SK-N-SH (cell line): ENCODE results near the gene FRMD4B.

Source experiments
- CHD2 ChIP-seq: fragments of 150-350 bp; IDR thresholded peaks from 2 replicates; pipeline ENCODE4 v1.6.1; 2018; ENCODE audit warnings: low read length; ENCODE audit not compliant: partially characterized antibody
- CTCF ChIP-seq: fragments of 200-600 bp; sonication (generic); IDR thresholded peaks from 2 replicates; pipeline ENCODE4 v1.6.1; 2017; ENCODE audit warnings: antibody characterized with exemption, mild to moderate bottlenecking, moderate library complexity
- ELF1 ChIP-seq: IDR thresholded peaks from 2 replicates; pipeline ENCODE4 v1.4.0; 2012
- EZH2phosphoT487 ChIP-seq: fragments of 200-600 bp; sonication (generic); IDR thresholded peaks from 2 replicates; pipeline ENCODE4 v1.6.1; 2017; ENCODE audit warnings: low read depth, mixed run types, mild to moderate bottlenecking, antibody characterized with exemption, moderate library complexity, borderline replicate concordance
- FOXJ3 ChIP-seq: sonication (generic); formaldehyde crosslinking; IDR thresholded peaks from 2 replicates; pipeline ENCODE4 v1.5.1; 2020; ENCODE audit warnings: mild to moderate bottlenecking, missing genetic modification reagents
- GABPA ChIP-seq: IDR thresholded peaks from 2 replicates; pipeline ENCODE4 v1.4.0; 2012; ENCODE audit warnings: low read depth, mild to moderate bottlenecking
- PBX3 ChIP-seq: IDR thresholded peaks from 2 replicates; pipeline ENCODE4; 2012
- POLR2AphosphoS5 ChIP-seq: IDR thresholded peaks from 2 replicates; pipeline ENCODE4 v1.6.1; 2012; ENCODE audit warnings: low read depth, low read length
- REST ChIP-seq: IDR thresholded peaks from 2 replicates; pipeline ENCODE4 v1.6.1; 2012; ENCODE audit warnings: mild to moderate bottlenecking, low read depth, low read length, moderate library complexity
- RXRA ChIP-seq: IDR thresholded peaks from 2 replicates; pipeline ENCODE4 v1.4.0; 2012; ENCODE audit warnings: low read depth, mild to moderate bottlenecking, borderline replicate concordance
- USF2 ChIP-seq: fragments of 150-350 bp; IDR thresholded peaks from 2 replicates; pipeline ENCODE4 v1.6.1; 2017; ENCODE audit warnings: antibody characterized with exemption, low read length, low read depth, borderline replicate concordance

GRCh38 chr3:69141313-69141712, 244.6 kb downstream of the FRMD4B start:
- TF ChIP-seq CTCF (no peak), USF2 (no peak), REST (no peak), ELF1 (no peak), FOXJ3 (CRISPR knock-in tag) (no peak), GABPA (no peak), PBX3 (no peak), POLR2AphosphoS5 (no peak), RXRA (no peak), CHD2 (no peak), EZH2phosphoT487 (no peak)
